ENCODE data around the gene ADAM10. TPM values are rescaled to one million over a fixed set of nuclear protein-coding genes. Genes with fewer than 3 reads are reported as not detected.

ADAM10 gene
- polyA plus RNA-seq, 1 of the 3 experiments (the other 2 are of a cell fraction), result 83.5 TPM

DNA sequence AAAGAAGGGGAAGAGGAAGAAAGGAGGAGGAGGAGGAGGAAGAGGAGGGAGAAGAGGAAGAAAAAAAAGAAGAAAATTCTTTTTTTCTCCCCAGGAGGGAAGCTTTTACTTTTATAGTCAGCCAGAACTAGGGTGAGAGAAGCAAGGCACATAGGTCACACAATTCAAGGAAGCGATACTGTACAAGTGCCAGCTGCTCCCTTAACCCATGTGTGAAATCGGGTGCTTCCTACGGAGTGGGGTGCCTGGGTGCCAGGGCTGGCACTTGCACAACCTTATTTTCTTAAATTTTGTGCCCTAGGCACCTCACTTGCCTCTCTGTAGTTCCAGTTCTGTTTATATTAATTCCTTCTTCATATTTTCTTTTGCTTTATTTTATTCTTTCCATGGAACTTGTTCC, 167.3 kb downstream of the ADAM10 start:
- H3K4me1 ChIP-seq (ENCODE audit: control insufficient read depth in 1 of 2, insufficient read depth in 2 of 2, low read depth in 1 of 2, low read length in 1 of 2), result no peaks in the 10 kb centered on the region
- no peaks in the 10 kb centered on the region for H3K27me3 ChIP-seq (ENCODE audit: insufficient read depth)
- no peaks in the 10 kb centered on the region for H3K79me2 ChIP-seq (ENCODE audit: insufficient read depth)
- ChIA-PET POLR2A (no interaction called here), CTCF (no interaction called here)
- no peak overlapping the region for H2AFZ ChIP-seq (ENCODE audit: low read depth)
- no peaks in the 10 kb centered on the region for H3K36me3 ChIP-seq (replicated peaks in 1 of 2; ENCODE audit: control insufficient read depth in 1 of 2, insufficient read depth in 2 of 2, low read length in 1 of 2)
- H3K4me3 ChIP-seq (ENCODE audit: low read depth in 2 of 2, low read length in 1 of 2), result no peak overlapping the region
- no peak for DNase-seq
- no peaks in the 10 kb centered on the region for H3K9me3 ChIP-seq
- no peaks in the 10 kb centered on the region for H4K20me1 ChIP-seq (ENCODE audit: insufficient read depth)
- H3K9me2 ChIP-seq, result no peaks in the 10 kb centered on the region
- peaks cover 2% of the 10 kb centered on the region for H3F3A ChIP-seq (replicated peaks; ENCODE audit: insufficient read depth)
- H3K9ac ChIP-seq, result no peak overlapping the region
- WGBS (ENCODE audit: low lambda C conversion rate), result 55% methylated on average over 3 of the region's 3 CpGs
- no peak overlapping the region for H3K4me2 ChIP-seq
- no peak for TF ChIP-seq NRF1 (IDR thresholded peaks at IDR 0.05; ENCODE audit: low read depth, low read length)
- no peak for TF ChIP-seq JUND (IDR thresholded peaks at IDR 0.05)
- TF ChIP-seq SMC3 (IDR thresholded peaks at IDR 0.05; ENCODE audit: low read depth, low read length), result no peak
- no peak for TF ChIP-seq TEAD4 (IDR thresholded peaks at IDR 0.05; ENCODE audit: borderline replicate concordance, insufficient read depth)
- TF ChIP-seq CHD2 (IDR thresholded peaks at IDR 0.05; ENCODE audit: low read length, partially characterized antibody), result no peak
- no peak for TF ChIP-seq SIN3A (IDR thresholded peaks at IDR 0.05; ENCODE audit: borderline replicate concordance, low read depth, low read length)
- H3K27ac ChIP-seq (ENCODE audit: low read depth in 2 of 2, low read length in 1 of 2), result no peak overlapping the region

DNA sequence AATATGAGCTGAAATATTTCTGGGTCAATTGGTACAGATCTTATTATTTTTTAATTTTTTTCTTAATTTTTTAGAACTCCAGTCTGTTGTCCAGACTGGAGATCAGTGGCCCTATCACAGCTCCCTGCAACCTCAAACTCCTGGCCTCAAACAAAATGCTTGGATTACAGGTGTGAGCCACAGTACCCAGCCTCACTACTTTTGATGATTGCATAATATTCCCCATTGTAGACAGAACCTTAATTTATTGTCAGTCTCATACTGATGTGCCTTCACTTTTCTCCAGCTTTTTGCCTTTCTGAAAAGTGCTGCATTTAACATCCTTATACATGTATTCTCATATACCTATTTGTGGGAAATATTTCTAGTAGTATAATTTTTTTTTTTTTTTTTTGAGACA, 172.8 kb downstream of the ADAM10 start:
- no peaks in the 10 kb centered on the region for H3K4me1 ChIP-seq (ENCODE audit: control insufficient read depth in 1 of 2, insufficient read depth in 2 of 2, low read depth in 1 of 2, low read length in 1 of 2)
- H3K4me3 ChIP-seq (ENCODE audit: low read depth in 2 of 2, low read length in 1 of 2), result no peak overlapping the region
- ChIA-PET POLR2A (no interaction called here), CTCF (no interaction called here)
- no peak overlapping the region for H3K27ac ChIP-seq (ENCODE audit: low read depth in 2 of 2, low read length in 1 of 2)
- TF ChIP-seq, protein P1, sequence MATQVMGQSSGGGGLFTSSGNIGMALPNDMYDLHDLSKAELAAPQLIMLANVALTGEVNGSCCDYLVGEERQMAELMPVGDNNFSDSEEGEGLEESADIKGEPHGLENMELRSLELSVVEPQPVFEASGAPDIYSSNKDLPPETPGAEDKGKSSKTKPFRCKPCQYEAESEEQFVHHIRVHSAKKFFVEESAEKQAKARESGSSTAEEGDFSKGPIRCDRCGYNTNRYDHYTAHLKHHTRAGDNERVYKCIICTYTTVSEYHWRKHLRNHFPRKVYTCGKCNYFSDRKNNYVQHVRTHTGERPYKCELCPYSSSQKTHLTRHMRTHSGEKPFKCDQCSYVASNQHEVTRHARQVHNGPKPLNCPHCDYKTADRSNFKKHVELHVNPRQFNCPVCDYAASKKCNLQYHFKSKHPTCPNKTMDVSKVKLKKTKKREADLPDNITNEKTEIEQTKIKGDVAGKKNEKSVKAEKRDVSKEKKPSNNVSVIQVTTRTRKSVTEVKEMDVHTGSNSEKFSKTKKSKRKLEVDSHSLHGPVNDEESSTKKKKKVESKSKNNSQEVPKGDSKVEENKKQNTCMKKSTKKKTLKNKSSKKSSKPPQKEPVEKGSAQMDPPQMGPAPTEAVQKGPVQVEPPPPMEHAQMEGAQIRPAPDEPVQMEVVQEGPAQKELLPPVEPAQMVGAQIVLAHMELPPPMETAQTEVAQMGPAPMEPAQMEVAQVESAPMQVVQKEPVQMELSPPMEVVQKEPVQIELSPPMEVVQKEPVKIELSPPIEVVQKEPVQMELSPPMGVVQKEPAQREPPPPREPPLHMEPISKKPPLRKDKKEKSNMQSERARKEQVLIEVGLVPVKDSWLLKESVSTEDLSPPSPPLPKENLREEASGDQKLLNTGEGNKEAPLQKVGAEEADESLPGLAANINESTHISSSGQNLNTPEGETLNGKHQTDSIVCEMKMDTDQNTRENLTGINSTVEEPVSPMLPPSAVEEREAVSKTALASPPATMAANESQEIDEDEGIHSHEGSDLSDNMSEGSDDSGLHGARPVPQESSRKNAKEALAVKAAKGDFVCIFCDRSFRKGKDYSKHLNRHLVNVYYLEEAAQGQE (IDR thresholded peaks at IDR 0.05; ENCODE audit: low read depth, low read length), result no peak
- TF ChIP-seq CHD2 (IDR thresholded peaks at IDR 0.05; ENCODE audit: low read length, partially characterized antibody) (no peak), EP300 (IDR thresholded peaks at IDR 0.05; ENCODE audit: borderline replicate concordance in 1 of 2, low read depth in 1 of 2, low read length in 1 of 2) (no peak), RCOR1 (IDR thresholded peaks at IDR 0.05; ENCODE audit: low read length) (no peak), RFX5 (IDR thresholded peaks at IDR 0.05; ENCODE audit: low read length) (no peak), TCF12 (IDR thresholded peaks at IDR 0.05) (no peak), SIN3A (IDR thresholded peaks at IDR 0.05; ENCODE audit: borderline replicate concordance, low read depth, low read length) (no peak), MEF2A (IDR thresholded peaks at IDR 0.05; ENCODE audit: borderline replicate concordance, low read depth) (no peak), GATA2 (CRISPR knock-in tag; IDR thresholded peaks at IDR 0.05) (no peak), YY1 (IDR thresholded peaks at IDR 0.05; ENCODE audit: low read depth) (no peak), GABPA (IDR thresholded peaks at IDR 0.05; ENCODE audit: low read depth) (no peak), RAD21 (IDR thresholded peaks at IDR 0.05; ENCODE audit: low read length) (no peak), POLR2AphosphoS5 (IDR thresholded peaks at IDR 0.05; ENCODE audit: low read depth, low read length) (no peak), SMC3 (IDR thresholded peaks at IDR 0.05; ENCODE audit: low read depth, low read length) (no peak)
- TF ChIP-seq, protein P2, sequence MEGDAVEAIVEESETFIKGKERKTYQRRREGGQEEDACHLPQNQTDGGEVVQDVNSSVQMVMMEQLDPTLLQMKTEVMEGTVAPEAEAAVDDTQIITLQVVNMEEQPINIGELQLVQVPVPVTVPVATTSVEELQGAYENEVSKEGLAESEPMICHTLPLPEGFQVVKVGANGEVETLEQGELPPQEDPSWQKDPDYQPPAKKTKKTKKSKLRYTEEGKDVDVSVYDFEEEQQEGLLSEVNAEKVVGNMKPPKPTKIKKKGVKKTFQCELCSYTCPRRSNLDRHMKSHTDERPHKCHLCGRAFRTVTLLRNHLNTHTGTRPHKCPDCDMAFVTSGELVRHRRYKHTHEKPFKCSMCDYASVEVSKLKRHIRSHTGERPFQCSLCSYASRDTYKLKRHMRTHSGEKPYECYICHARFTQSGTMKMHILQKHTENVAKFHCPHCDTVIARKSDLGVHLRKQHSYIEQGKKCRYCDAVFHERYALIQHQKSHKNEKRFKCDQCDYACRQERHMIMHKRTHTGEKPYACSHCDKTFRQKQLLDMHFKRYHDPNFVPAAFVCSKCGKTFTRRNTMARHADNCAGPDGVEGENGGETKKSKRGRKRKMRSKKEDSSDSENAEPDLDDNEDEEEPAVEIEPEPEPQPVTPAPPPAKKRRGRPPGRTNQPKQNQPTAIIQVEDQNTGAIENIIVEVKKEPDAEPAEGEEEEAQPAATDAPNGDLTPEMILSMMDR (IDR thresholded peaks at IDR 0.05), result no peak
- TF ChIP-seq, protein P3, sequence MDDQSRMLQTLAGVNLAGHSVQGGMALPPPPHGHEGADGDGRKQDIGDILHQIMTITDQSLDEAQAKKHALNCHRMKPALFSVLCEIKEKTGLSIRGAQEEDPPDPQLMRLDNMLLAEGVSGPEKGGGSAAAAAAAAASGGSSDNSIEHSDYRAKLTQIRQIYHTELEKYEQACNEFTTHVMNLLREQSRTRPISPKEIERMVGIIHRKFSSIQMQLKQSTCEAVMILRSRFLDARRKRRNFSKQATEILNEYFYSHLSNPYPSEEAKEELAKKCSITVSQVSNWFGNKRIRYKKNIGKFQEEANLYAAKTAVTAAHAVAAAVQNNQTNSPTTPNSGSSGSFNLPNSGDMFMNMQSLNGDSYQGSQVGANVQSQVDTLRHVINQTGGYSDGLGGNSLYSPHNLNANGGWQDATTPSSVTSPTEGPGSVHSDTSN (IDR thresholded peaks at IDR 0.05), result no peak
- no peak overlapping the region for H2AFZ ChIP-seq (ENCODE audit: low read depth)
- no peak overlapping the region for H3K9ac ChIP-seq
- no peaks in the 10 kb centered on the region for H3K79me2 ChIP-seq (ENCODE audit: insufficient read depth)
- H3F3A ChIP-seq (replicated peaks; ENCODE audit: insufficient read depth), result no peaks in the 10 kb centered on the region
- H3K9me3 ChIP-seq, result no peaks in the 10 kb centered on the region
- no peak overlapping the region for H3K4me2 ChIP-seq
- no peaks in the 10 kb centered on the region for H3K27me3 ChIP-seq (ENCODE audit: insufficient read depth)
- no peaks in the 10 kb centered on the region for H4K20me1 ChIP-seq (ENCODE audit: insufficient read depth)
- H3K36me3 ChIP-seq (replicated peaks in 1 of 2; ENCODE audit: control insufficient read depth in 1 of 2, insufficient read depth in 2 of 2, low read length in 1 of 2), result no peaks in the 10 kb centered on the region
- H3K9me2 ChIP-seq, result no peaks in the 10 kb centered on the region
- no peak for DNase-seq

All from SK-N-SH (cell line).